DMS79 (cell line): ENCODE measurements around the gene OR8A1.
A peak's percentile ranks its signal among the peaks of the same experiment; 100 is the strongest.
"Not testable (repeated sequence)": the region's sequence is repeated elsewhere in the genome, so short reads cannot be mapped to it uniquely, and the experiment has no call there.

Experiments used
- DNase-seq: peaks from one replicate; lab custom pipeline; 2025; lab: John Stamatoyannopoulos, UW

Gene OR8A1

GRCh38 chr11:124595302-124595701 lies 25.5 kb downstream of the OR8A1 start:
- DNase-seq: no peak

GRCh38 chr11:124597626-124598025 lies 27.8 kb downstream of the OR8A1 start:
- DNase-seq: no peak

GRCh38 chr11:124600621-124601320 lies 31.0 kb downstream of the OR8A1 start:
- no peak for DNase-seq

- DNase-seq: no peak
Observed at GRCh38 chr11:124602193-124602592, 32.4 kb downstream of the OR8A1 start.

- not testable (repeated sequence) for DNase-seq
Observed at GRCh38 chr11:124602723-124603122, 32.9 kb downstream of the OR8A1 start.

- no peak for DNase-seq
Observed at GRCh38 chr11:124605719-124606118, 35.9 kb downstream of the OR8A1 start.

GRCh38 chr11:124608147-124608546 lies 38.4 kb downstream of the OR8A1 start:
- DNase-seq: no peak

GRCh38 chr11:124610295-124610694 lies 40.5 kb downstream of the OR8A1 start:
- no peak for DNase-seq

- no peak for DNase-seq
Observed at GRCh38 chr11:124611064-124611463, 41.3 kb downstream of the OR8A1 start, which contains the start of gene PANX3. PANX3 (plus strand) TSS chr11:124611428; CDS start chr11:124611557, 129 bp downstream.

- peak; percentile 57 for DNase-seq
Observed at GRCh38 chr11:124612045-124612444, 42.2 kb downstream of the OR8A1 start.

- DNase-seq: no peak
Observed at GRCh38 chr11:124612567-124613246, 42.9 kb downstream of the OR8A1 start.

GRCh38 chr11:124618863-124619262 lies 49.1 kb downstream of the OR8A1 start:
- no peak for DNase-seq
